HG02759 (cell line): ENCODE measurements around the gene ZKSCAN2.
A peak's percentile ranks its signal among the peaks of the same experiment; 100 is the strongest.

Experiments
- ATAC-seq: cut with Tn5 transposase; IDR thresholded peaks from one replicate; pipeline ENCODE4 v1.9.1; 2021; ENCODE audit warnings: mild to moderate bottlenecking, moderate library complexity; ENCODE audit not compliant: unreplicated experiment

The ZKSCAN2 gene

GRCh38 chr16:25257470-25257955 is at the start of gene ZKSCAN2:
Gene ZKSCAN2, minus strand, starts transcription at chr16:25257845. Its CDS starts 718 bp downstream, at chr16:25257127.
- ATAC-seq = peak; percentile 88

- ATAC-seq = no peak
These were observed 42.3 kb upstream of the ZKSCAN2 start for GRCh38 chr16:25299792-25300590.

- no peak for ATAC-seq
These were observed 40.7 kb upstream of the ZKSCAN2 start for GRCh38 chr16:25298165-25298872.

GRCh38 chr16:25297151-25297787 is 39.6 kb upstream of the ZKSCAN2 start:
- no peak for ATAC-seq

GRCh38 chr16:25291580-25291979 is 33.9 kb upstream of the ZKSCAN2 start:
- ATAC-seq = no peak

GRCh38 chr16:25289466-25289865 is 31.8 kb upstream of the ZKSCAN2 start:
- ATAC-seq = no peak

- no peak for ATAC-seq
These were observed 21.8 kb upstream of the ZKSCAN2 start for GRCh38 chr16:25279491-25279890.

GRCh38 chr16:25271421-25271820 is 13.8 kb upstream of the ZKSCAN2 start:
- ATAC-seq = no peak

GRCh38 chr16:25270577-25270976 is 12.9 kb upstream of the ZKSCAN2 start:
- ATAC-seq = no peak

GRCh38 chr16:25269879-25270278 is 12.2 kb upstream of the ZKSCAN2 start:
- no peak for ATAC-seq

GRCh38 chr16:25265968-25266367 is 8.3 kb upstream of the ZKSCAN2 start:
- no peak for ATAC-seq

GRCh38 chr16:25264597-25264996 is 7.0 kb upstream of the ZKSCAN2 start:
- ATAC-seq = no peak

- no peak for ATAC-seq
These were observed 2.8 kb upstream of the ZKSCAN2 start for GRCh38 chr16:25260416-25260815.

GRCh38 chr16:25258861-25259179 is 1.2 kb upstream of the ZKSCAN2 start:
- ATAC-seq = no peak

GRCh38 chr16:25257956-25258860 is 563 bp upstream of the ZKSCAN2 start:
- ATAC-seq = peak; percentile 39

- ATAC-seq = peak; percentile 11
These were observed 763 bp downstream of the ZKSCAN2 start for GRCh38 chr16:25256695-25257469.

GRCh38 chr16:25253322-25253721 is 4.3 kb downstream of the ZKSCAN2 start:
- no peak for ATAC-seq

GRCh38 chr16:25250467-25250866 is 7.2 kb downstream of the ZKSCAN2 start:
- no peak for ATAC-seq

- ATAC-seq = no peak
These were observed 21.7 kb downstream of the ZKSCAN2 start for GRCh38 chr16:25235991-25236390.

- no peak for ATAC-seq
These were observed 29.3 kb downstream of the ZKSCAN2 start for GRCh38 chr16:25228372-25228771.
